Ectodermal cell (in vitro differentiated cells): ENCODE data around the gene FNTB.
A peak's percentile ranks its signal among the peaks of the same experiment; 100 is the strongest.

Source experiments
- H3K27ac ChIP-seq: 2 replicates; pipeline ENCODE4 v1.7.0; 2013; ENCODE audit warnings: mild to moderate bottlenecking, low read depth, low read length; ENCODE audit not compliant: insufficient read depth, poor library complexity, severe bottlenecking
- H3K27me3 ChIP-seq: 2 replicates; pipeline ENCODE4 v1.7.0; 2013; ENCODE audit warnings: mild to moderate bottlenecking, low read length; ENCODE audit not compliant: insufficient read depth, control insufficient read depth, poor library complexity, severe bottlenecking
- H3K36me3 ChIP-seq: one replicate; pipeline ENCODE4 v1.7.0; 2013; ENCODE audit warnings: low read length; ENCODE audit not compliant: control insufficient read depth, insufficient read depth
- H3K4me1 ChIP-seq: one replicate; pipeline ENCODE4 v1.7.0; 2013; ENCODE audit warnings: low read length; ENCODE audit not compliant: control insufficient read depth, insufficient read depth
- H3K4me3 ChIP-seq: 2 replicates; pipeline ENCODE4 v1.7.0; 2013; ENCODE audit warnings: low read depth, low read length, control low read depth; ENCODE audit not compliant: insufficient read depth
- H3K9me3 ChIP-seq: 2 replicates; pipeline ENCODE4 v1.7.0; 2013; ENCODE audit warnings: mild to moderate bottlenecking, low read length, moderate library complexity; ENCODE audit not compliant: control insufficient read depth
- WGBS, 2 experiments: methylation state at CpG; one replicate each; pipeline ENCODE4 v1.1.7; 2013; ENCODE audit warnings: missing lambda C conversion rate in 2 of 2; 5-methylcytosine and 5-hydroxymethylcytosine counted together

Gene FNTB

GRCh38 chr14:64966976-64967375 lies 19.7 kb upstream of the FNTB start:
- Histone ChIP-seq H3K9me3 (no peaks in the 10 kb centered on the region), H3K27me3 (peaks cover 21% of the 10 kb centered on the region), H3K4me3 (no peak overlapping the region), H3K36me3 (no peaks in the 10 kb centered on the region), H3K27ac (no peak overlapping the region), H3K4me1 (peaks cover 16% of the 10 kb centered on the region)
- WGBS, 2 experiments: 75 to 77% methylated on average over 2 of the region's 2 CpGs

- H3K27ac ChIP-seq: no peak overlapping the region
- 76 to 78% methylated on average over 7 of the region's 7 CpGs for WGBS, 2 experiments
- H3K4me1 ChIP-seq: peaks cover 16% of the 10 kb centered on the region
- no peaks in the 10 kb centered on the region for H3K36me3 ChIP-seq
- H3K9me3 ChIP-seq: no peaks in the 10 kb centered on the region
- H3K27me3 ChIP-seq: peaks cover 30% of the 10 kb centered on the region
- no peak overlapping the region for H3K4me3 ChIP-seq
These were observed 18.5 kb upstream of the FNTB start for GRCh38 chr14:64968167-64968566.

- Histone ChIP-seq H3K36me3 (no peaks in the 10 kb centered on the region), H3K4me1 (peaks cover 16% of the 10 kb centered on the region), H3K27me3 (peaks cover 32% of the 10 kb centered on the region), H3K4me3 (no peak overlapping the region), H3K9me3 (no peaks in the 10 kb centered on the region), H3K27ac (no peak overlapping the region)
- 52 to 53% methylated on average over 6 of the region's 6 CpGs for WGBS, 2 experiments
These were observed 18.0 kb upstream of the FNTB start for GRCh38 chr14:64968651-64969050.

- WGBS, 2 experiments: 94% methylated on average over 3 of the region's 3 CpGs
- Histone ChIP-seq H3K27me3 (peaks cover 32% of the 10 kb centered on the region), H3K9me3 (no peaks in the 10 kb centered on the region), H3K4me3 (no peak overlapping the region), H3K27ac (no peak overlapping the region), H3K36me3 (no peaks in the 10 kb centered on the region), H3K4me1 (peaks cover 16% of the 10 kb centered on the region)
These were observed 16.7 kb upstream of the FNTB start for GRCh38 chr14:64970041-64970440.

GRCh38 chr14:64970776-64971477 lies 15.8 kb upstream of the FNTB start:
- no peak overlapping the region for H3K27ac ChIP-seq
- peak overlapping the region; percentile 49 for H3K4me3 ChIP-seq
- H3K9me3 ChIP-seq: no peaks in the 10 kb centered on the region
- no peaks in the 10 kb centered on the region for H3K36me3 ChIP-seq
- H3K4me1 ChIP-seq: peaks cover 16% of the 10 kb centered on the region
- H3K27me3 ChIP-seq: peaks cover 32% of the 10 kb centered on the region
- WGBS, 2 experiments: 44 to 46% methylated on average over 8 of the region's 8 CpGs

- H3K4me3 ChIP-seq: peak overlapping the region; percentile 49
- no peaks in the 10 kb centered on the region for H3K36me3 ChIP-seq
- H3K9me3 ChIP-seq: no peaks in the 10 kb centered on the region
- H3K4me1 ChIP-seq: peaks cover 16% of the 10 kb centered on the region
- 2% methylated on average over 28 to 31 of the region's 31 CpGs for WGBS, 2 experiments
- no peak overlapping the region for H3K27ac ChIP-seq
- peaks cover 32% of the 10 kb centered on the region for H3K27me3 ChIP-seq
These were observed 15.2 kb upstream of the FNTB start for GRCh38 chr14:64971491-64971942.

- Histone ChIP-seq H3K27ac (no peak within 1 kb of the TSS), H3K4me1 (peaks cover 16% of the 10 kb centered on the region), H3K4me3 (peak within 1 kb of the TSS; percentile 49), H3K9me3 (no peaks in the 10 kb centered on the region), H3K27me3 (peaks cover 32% of the 10 kb centered on the region), H3K36me3 (no peaks in the 10 kb centered on the region)
- WGBS, 2 experiments: 2% methylated on average over 96 of the region's 96 CpGs
These were observed 14.5 kb upstream of the FNTB start, which contains the start of gene RAB15 for GRCh38 chr14:64971943-64972791. Gene RAB15 (minus strand): TSS chr14:64972336. CDS start chr14:64972076, 260 bp downstream.

- 72 to 84% methylated on average over 8 of the region's 8 CpGs for WGBS, 2 experiments
- Histone ChIP-seq H3K27me3 (peaks cover 32% of the 10 kb centered on the region), H3K36me3 (no peaks in the 10 kb centered on the region), H3K27ac (no peak overlapping the region), H3K4me1 (peaks cover 16% of the 10 kb centered on the region), H3K9me3 (no peaks in the 10 kb centered on the region), H3K4me3 (no peak overlapping the region)
These were observed 13.7 kb upstream of the FNTB start for GRCh38 chr14:64973026-64973442.

- no peak overlapping the region for H3K27ac ChIP-seq
- H3K27me3 ChIP-seq: peaks cover 32% of the 10 kb centered on the region
- H3K4me1 ChIP-seq: peaks cover 9% of the 10 kb centered on the region
- H3K9me3 ChIP-seq: no peaks in the 10 kb centered on the region
- H3K36me3 ChIP-seq: no peaks in the 10 kb centered on the region
- WGBS, 2 experiments: 92 to 93% methylated on average over 9 of the region's 9 CpGs
- no peak overlapping the region for H3K4me3 ChIP-seq
These were observed 12.9 kb upstream of the FNTB start for GRCh38 chr14:64973826-64974225.

GRCh38 chr14:64974563-64974962 lies 12.1 kb upstream of the FNTB start:
- Histone ChIP-seq H3K36me3 (no peaks in the 10 kb centered on the region), H3K9me3 (no peaks in the 10 kb centered on the region), H3K27ac (no peak overlapping the region), H3K4me1 (peaks cover 6% of the 10 kb centered on the region), H3K27me3 (peaks cover 32% of the 10 kb centered on the region), H3K4me3 (no peak overlapping the region)
- 8 to 12% methylated on average over 8 of the region's 8 CpGs for WGBS, 2 experiments
